ENCODE data around the gene SLC22A15. TPM values are rescaled to one million over a fixed set of nuclear protein-coding genes. Genes with fewer than 3 reads are reported as not detected.

SLC22A15 gene
- polyA plus RNA-seq, 1 donor (not counting 4 experiments of a cell fraction or from before 2014, with no cell fraction given), result 14.9 TPM

- peaks cover 5% of the 10 kb centered on the region for H3K79me2 ChIP-seq (ENCODE audit: control insufficient read depth, insufficient read depth, low read length)
- H3K36me3 ChIP-seq (ENCODE audit: control insufficient read depth in 2 of 2, extremely low read depth in 1 of 2, insufficient read depth in 2 of 2, low read length in 2 of 2), result peaks cover 24 to 28% of the 10 kb centered on the region in 2 experiments
- H3K4me1 ChIP-seq (ENCODE audit: control insufficient read depth, extremely low read depth, insufficient read depth, low read length), result no peaks in the 10 kb centered on the region
- no peaks in the 10 kb centered on the region for H3K9me3 ChIP-seq (ENCODE audit: control insufficient read depth, low read depth, low read length)
- H3K27me3 ChIP-seq (ENCODE audit: control insufficient read depth, extremely low read depth, insufficient read depth, low read length), result no peaks in the 10 kb centered on the region
- no peak overlapping the region for H3K27ac ChIP-seq (ENCODE audit: control insufficient read depth, insufficient read depth, low read length)
- no peak overlapping the region for H3K4me2 ChIP-seq (ENCODE audit: control insufficient read depth, extremely low read depth, insufficient read depth, low read depth, low read length)
- H3K9me1 ChIP-seq (ENCODE audit: control insufficient read depth, extremely low read depth, insufficient read depth, low read length), result no peaks in the 10 kb centered on the region
- TF ChIP-seq EZH2 (IDR thresholded peaks at IDR 0.05; ENCODE audit: low read length), result no peak
- no peak for TF ChIP-seq CTCF (optimal IDR thresholded peaks at IDR 0.05 in 1 of 3, IDR thresholded peaks at IDR 0.05 in 1 of 3, conservative IDR thresholded peaks at IDR 0.05 in 1 of 3; ENCODE audit: extremely low read depth in 1 of 3, insufficient read depth in 2 of 3, low read length in 3 of 3)
- no peak for FAIRE-seq
- H4K20me1 ChIP-seq (ENCODE audit: control insufficient read depth, extremely low read depth, insufficient read depth, low read length), result no peaks in the 10 kb centered on the region
- H3K9ac ChIP-seq (ENCODE audit: control insufficient read depth, extremely low read depth, insufficient read depth, low read length), result no peak overlapping the region
- dilution Hi-C loops (cut with MboI; ENCODE audit: extremely low pct_ligation_motif_present, low sequenced_read_pairs), result no loop called here
- DNase-seq (ENCODE audit: low read depth, low spot score), result no peak
- H3K4me3 ChIP-seq (ENCODE audit: control insufficient read depth in 2 of 3, extremely low read depth in 1 of 3, insufficient read depth in 2 of 3, low read depth in 1 of 3, low read length in 3 of 3), result no peak overlapping the region
- no peak overlapping the region for H2AFZ ChIP-seq (ENCODE audit: control insufficient read depth, low read length)
These were observed 43.4 kb downstream of the SLC22A15 start for GRCh38 chr1:116019653-116020253.

- no peak for TF ChIP-seq EZH2 (IDR thresholded peaks at IDR 0.05; ENCODE audit: low read length)
- TF ChIP-seq CTCF (optimal IDR thresholded peaks at IDR 0.05 in 1 of 3, IDR thresholded peaks at IDR 0.05 in 1 of 3, conservative IDR thresholded peaks at IDR 0.05 in 1 of 3; ENCODE audit: extremely low read depth in 1 of 3, insufficient read depth in 2 of 3, low read length in 3 of 3), result peak; percentile 70 to 75 (median 74)
- peaks cover 5% of the 10 kb centered on the region for H3K79me2 ChIP-seq (ENCODE audit: control insufficient read depth, insufficient read depth, low read length)
- no peak overlapping the region for H3K27ac ChIP-seq (ENCODE audit: control insufficient read depth, insufficient read depth, low read length)
- H3K4me2 ChIP-seq (ENCODE audit: control insufficient read depth, extremely low read depth, insufficient read depth, low read depth, low read length), result no peak overlapping the region
- no peaks in the 10 kb centered on the region for H3K9me1 ChIP-seq (ENCODE audit: control insufficient read depth, extremely low read depth, insufficient read depth, low read length)
- peaks cover 24 to 28% of the 10 kb centered on the region in 2 experiments for H3K36me3 ChIP-seq (ENCODE audit: control insufficient read depth in 2 of 2, extremely low read depth in 1 of 2, insufficient read depth in 2 of 2, low read length in 2 of 2)
- H4K20me1 ChIP-seq (ENCODE audit: control insufficient read depth, extremely low read depth, insufficient read depth, low read length), result no peaks in the 10 kb centered on the region
- H3K9me3 ChIP-seq (ENCODE audit: control insufficient read depth, low read depth, low read length), result no peaks in the 10 kb centered on the region
- DNase-seq (ENCODE audit: low read depth, low spot score) (peak; percentile 38), FAIRE-seq (no peak)
- dilution Hi-C loops (cut with MboI; ENCODE audit: extremely low pct_ligation_motif_present, low sequenced_read_pairs), result no loop called here
- no peaks in the 10 kb centered on the region for H3K4me1 ChIP-seq (ENCODE audit: control insufficient read depth, extremely low read depth, insufficient read depth, low read length)
- no peak overlapping the region for H3K4me3 ChIP-seq (ENCODE audit: control insufficient read depth in 2 of 3, extremely low read depth in 1 of 3, insufficient read depth in 2 of 3, low read depth in 1 of 3, low read length in 3 of 3)
- H3K9ac ChIP-seq (ENCODE audit: control insufficient read depth, extremely low read depth, insufficient read depth, low read length), result no peak overlapping the region
- no peak overlapping the region for H2AFZ ChIP-seq (ENCODE audit: control insufficient read depth, low read length)
- no peaks in the 10 kb centered on the region for H3K27me3 ChIP-seq (ENCODE audit: control insufficient read depth, extremely low read depth, insufficient read depth, low read length)
These were observed 44.5 kb downstream of the SLC22A15 start for GRCh38 chr1:116020668-116021272.

All from keratinocyte (primary cell).